ENCODE data around the gene LPAR2. TPM values are rescaled to one million over a fixed set of nuclear protein-coding genes. Genes with fewer than 3 reads are reported as not detected.

Gene LPAR2
- polyA plus RNA-seq, 1 donor (not counting 4 experiments of a cell fraction or from before 2014, with no cell fraction given): 7.3 TPM

DNA sequence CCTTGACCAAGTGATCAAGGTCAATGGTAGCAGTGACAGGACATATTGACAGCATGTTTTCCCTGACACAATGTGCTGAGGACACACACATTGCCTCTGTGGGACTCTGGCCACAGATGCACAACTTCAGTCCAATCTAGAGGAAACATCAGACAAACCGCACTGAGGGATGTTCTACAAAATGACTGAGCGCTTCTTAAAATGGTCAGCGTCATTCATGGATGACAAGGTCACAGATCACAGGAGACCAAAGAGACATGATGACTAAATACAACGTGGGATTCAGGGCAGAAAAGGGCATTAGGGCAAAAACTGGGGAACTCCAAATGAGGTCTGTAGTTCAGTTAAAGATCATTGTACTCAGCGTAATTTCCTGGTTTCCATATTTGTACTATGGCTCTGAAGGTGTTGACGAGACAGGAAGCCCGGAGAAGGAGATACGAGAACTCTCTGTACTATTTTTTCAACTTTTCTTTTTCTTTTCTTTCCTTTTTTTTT lies 30.2 kb downstream of the LPAR2 start:
- H3K79me2 ChIP-seq (ENCODE audit: control insufficient read depth, insufficient read depth, low read length): no peaks in the 10 kb centered on the region
- no peak overlapping the region for H3K27ac ChIP-seq (ENCODE audit: control insufficient read depth, insufficient read depth, low read length)
- no peaks in the 10 kb centered on the region for H3K9me3 ChIP-seq (ENCODE audit: control insufficient read depth, low read depth, low read length)
- no peaks in the 10 kb centered on the region for H3K27me3 ChIP-seq (ENCODE audit: control insufficient read depth, extremely low read depth, insufficient read depth, low read length)
- dilution Hi-C loops (cut with MboI; ENCODE audit: extremely low pct_ligation_motif_present, low sequenced_read_pairs): no loop called here
- no peak overlapping the region for H2AFZ ChIP-seq (ENCODE audit: control insufficient read depth, low read length)
- no peaks in the 10 kb centered on the region for H3K9me1 ChIP-seq (ENCODE audit: control insufficient read depth, extremely low read depth, insufficient read depth, low read length)
- FAIRE-seq (no peak), DNase-seq (ENCODE audit: low read depth, low spot score) (no peak)
- no peak overlapping the region for H3K9ac ChIP-seq (ENCODE audit: control insufficient read depth, extremely low read depth, insufficient read depth, low read length)
- no peak overlapping the region for H3K4me2 ChIP-seq (ENCODE audit: control insufficient read depth, extremely low read depth, insufficient read depth, low read depth, low read length)
- TF ChIP-seq EZH2 (IDR thresholded peaks at IDR 0.05; ENCODE audit: low read length): no peak
- TF ChIP-seq, protein P1, sequence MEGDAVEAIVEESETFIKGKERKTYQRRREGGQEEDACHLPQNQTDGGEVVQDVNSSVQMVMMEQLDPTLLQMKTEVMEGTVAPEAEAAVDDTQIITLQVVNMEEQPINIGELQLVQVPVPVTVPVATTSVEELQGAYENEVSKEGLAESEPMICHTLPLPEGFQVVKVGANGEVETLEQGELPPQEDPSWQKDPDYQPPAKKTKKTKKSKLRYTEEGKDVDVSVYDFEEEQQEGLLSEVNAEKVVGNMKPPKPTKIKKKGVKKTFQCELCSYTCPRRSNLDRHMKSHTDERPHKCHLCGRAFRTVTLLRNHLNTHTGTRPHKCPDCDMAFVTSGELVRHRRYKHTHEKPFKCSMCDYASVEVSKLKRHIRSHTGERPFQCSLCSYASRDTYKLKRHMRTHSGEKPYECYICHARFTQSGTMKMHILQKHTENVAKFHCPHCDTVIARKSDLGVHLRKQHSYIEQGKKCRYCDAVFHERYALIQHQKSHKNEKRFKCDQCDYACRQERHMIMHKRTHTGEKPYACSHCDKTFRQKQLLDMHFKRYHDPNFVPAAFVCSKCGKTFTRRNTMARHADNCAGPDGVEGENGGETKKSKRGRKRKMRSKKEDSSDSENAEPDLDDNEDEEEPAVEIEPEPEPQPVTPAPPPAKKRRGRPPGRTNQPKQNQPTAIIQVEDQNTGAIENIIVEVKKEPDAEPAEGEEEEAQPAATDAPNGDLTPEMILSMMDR (optimal IDR thresholded peaks at IDR 0.05 in 1 of 3, IDR thresholded peaks at IDR 0.05 in 1 of 3, conservative IDR thresholded peaks at IDR 0.05 in 1 of 3; ENCODE audit: extremely low read depth in 1 of 3, insufficient read depth in 2 of 3, low read length in 3 of 3): no peak
- peaks cover 16% of the 10 kb centered on the region for H3K4me1 ChIP-seq (ENCODE audit: control insufficient read depth, extremely low read depth, insufficient read depth, low read length)
- no peaks in the 10 kb centered on the region for H4K20me1 ChIP-seq (ENCODE audit: control insufficient read depth, extremely low read depth, insufficient read depth, low read length)
- H3K36me3 ChIP-seq (ENCODE audit: control insufficient read depth in 2 of 2, extremely low read depth in 1 of 2, insufficient read depth in 2 of 2, low read length in 2 of 2): no peaks in the 10 kb centered on the region
- no peak overlapping the region for H3K4me3 ChIP-seq (ENCODE audit: control insufficient read depth in 2 of 3, extremely low read depth in 1 of 3, insufficient read depth in 2 of 3, low read depth in 1 of 3, low read length in 3 of 3)

DNA sequence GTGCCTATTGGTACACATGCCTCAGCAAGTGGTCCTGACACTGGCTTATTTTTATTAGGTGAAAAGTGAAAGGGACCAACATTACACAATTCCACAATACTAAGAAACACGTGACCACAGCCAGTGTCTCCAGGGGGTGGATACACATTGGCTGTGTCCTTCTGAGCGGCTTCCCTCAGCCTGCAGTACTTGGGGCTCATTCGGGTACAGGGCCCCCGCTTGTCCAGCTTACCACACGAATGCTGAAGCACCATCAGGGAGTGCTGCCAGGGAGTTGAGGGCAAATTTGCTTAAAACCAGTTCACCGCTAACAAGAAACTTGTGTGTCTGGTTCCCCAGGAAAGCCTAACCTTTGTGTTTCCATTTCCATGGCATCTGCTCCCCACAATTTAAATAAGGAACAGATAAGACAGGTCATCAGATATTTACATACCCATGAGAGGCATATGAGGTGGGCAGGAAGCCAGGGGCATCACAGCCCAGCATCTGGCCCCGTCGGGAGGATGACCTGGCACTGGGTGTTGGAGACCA lies 32.8 kb downstream of the LPAR2 start:
- DNase-seq (ENCODE audit: low read depth, low spot score) (no peak), FAIRE-seq (no peak)
- dilution Hi-C loops (cut with MboI; ENCODE audit: extremely low pct_ligation_motif_present, low sequenced_read_pairs): no loop called here
- no peaks in the 10 kb centered on the region for H3K36me3 ChIP-seq (ENCODE audit: control insufficient read depth in 2 of 2, extremely low read depth in 1 of 2, insufficient read depth in 2 of 2, low read length in 2 of 2)
- no peaks in the 10 kb centered on the region for H3K79me2 ChIP-seq (ENCODE audit: control insufficient read depth, insufficient read depth, low read length)
- no peaks in the 10 kb centered on the region for H3K9me3 ChIP-seq (ENCODE audit: control insufficient read depth, low read depth, low read length)
- peak overlapping the region; percentile 20 for H3K27ac ChIP-seq (ENCODE audit: control insufficient read depth, insufficient read depth, low read length)
- H3K4me2 ChIP-seq (ENCODE audit: control insufficient read depth, extremely low read depth, insufficient read depth, low read depth, low read length): peak overlapping the region; percentile 45
- no peak overlapping the region for H3K4me3 ChIP-seq (ENCODE audit: control insufficient read depth in 2 of 3, extremely low read depth in 1 of 3, insufficient read depth in 2 of 3, low read depth in 1 of 3, low read length in 3 of 3)
- TF ChIP-seq, protein P1 (optimal IDR thresholded peaks at IDR 0.05 in 1 of 3, IDR thresholded peaks at IDR 0.05 in 1 of 3, conservative IDR thresholded peaks at IDR 0.05 in 1 of 3; ENCODE audit: extremely low read depth in 1 of 3, insufficient read depth in 2 of 3, low read length in 3 of 3): peak in 1 of 3 experiments; percentile 8
- no peak for TF ChIP-seq EZH2 (IDR thresholded peaks at IDR 0.05; ENCODE audit: low read length)
- H3K9ac ChIP-seq (ENCODE audit: control insufficient read depth, extremely low read depth, insufficient read depth, low read length): peak overlapping the region; percentile 15
- H3K4me1 ChIP-seq (ENCODE audit: control insufficient read depth, extremely low read depth, insufficient read depth, low read length): peaks cover 23% of the 10 kb centered on the region
- no peaks in the 10 kb centered on the region for H4K20me1 ChIP-seq (ENCODE audit: control insufficient read depth, extremely low read depth, insufficient read depth, low read length)
- H3K9me1 ChIP-seq (ENCODE audit: control insufficient read depth, extremely low read depth, insufficient read depth, low read length): no peaks in the 10 kb centered on the region
- H3K27me3 ChIP-seq (ENCODE audit: control insufficient read depth, extremely low read depth, insufficient read depth, low read length): no peaks in the 10 kb centered on the region
- peak overlapping the region; percentile 9 for H2AFZ ChIP-seq (ENCODE audit: control insufficient read depth, low read length)

Data from keratinocyte (primary cell).